MM.1S (cell line): ENCODE results near the gene HOXB5.

ENCODE experiments used
- EZH2phosphoT487 ChIP-seq: fragments of 300-600 bp; sonication (generic); IDR thresholded peaks from 2 replicates; pipeline ENCODE4 v1.6.1; 2018; ENCODE audit warnings: antibody characterized with exemption, low read length
- TF ChIP-seq, protein P1 (sequence below): fragments of 300-600 bp; sonication (generic); IDR thresholded peaks from 2 replicates; pipeline ENCODE4 v1.5.1; 2016; ENCODE audit warnings: antibody characterized with exemption, low read length, mixed read lengths

DNA sequence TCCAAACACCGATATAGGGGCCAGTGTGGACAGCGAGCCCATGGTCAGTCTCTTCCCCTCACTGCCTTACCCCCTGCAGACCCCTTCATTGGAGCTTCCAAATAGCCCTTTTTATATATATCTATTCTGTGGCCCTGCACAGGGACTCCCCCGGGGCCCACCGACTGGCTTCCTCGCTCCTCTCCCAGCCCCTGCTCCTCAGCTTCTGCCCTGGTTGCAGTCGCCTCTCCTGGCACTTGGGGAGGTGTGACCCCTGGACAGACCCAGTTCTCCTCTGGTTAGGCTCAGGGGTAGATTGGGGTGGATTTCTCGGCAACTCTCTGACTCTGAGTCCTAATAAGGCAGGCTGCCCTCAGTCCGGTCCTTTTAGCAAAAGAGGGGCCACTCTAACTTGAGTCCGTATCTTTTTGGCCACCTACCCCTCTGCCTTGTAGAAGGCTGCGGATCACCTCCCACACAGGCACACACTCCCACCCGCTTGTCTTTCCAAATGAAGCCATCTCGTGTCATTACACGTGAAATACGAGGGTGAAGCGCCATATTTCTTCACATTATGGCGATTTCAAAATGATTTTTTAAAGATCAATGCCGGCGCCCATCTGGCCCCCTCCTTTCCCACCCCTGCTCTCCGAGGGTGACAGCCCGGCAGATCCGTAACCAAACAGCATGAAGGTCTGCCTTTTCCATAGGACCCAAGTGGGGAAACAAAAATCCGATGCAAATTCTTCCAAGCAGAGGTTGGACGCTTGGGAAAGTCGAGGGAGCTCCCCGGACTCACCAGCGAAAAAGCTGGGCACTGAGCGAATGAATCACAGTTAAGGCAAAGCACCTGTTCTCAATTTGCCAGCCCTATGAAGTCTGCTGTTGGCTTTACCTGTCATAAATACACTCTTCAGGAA lies 34.3 kb upstream of the HOXB5 start:
- TF ChIP-seq EZH2phosphoT487, result no peak
- TF ChIP-seq, protein P1, sequence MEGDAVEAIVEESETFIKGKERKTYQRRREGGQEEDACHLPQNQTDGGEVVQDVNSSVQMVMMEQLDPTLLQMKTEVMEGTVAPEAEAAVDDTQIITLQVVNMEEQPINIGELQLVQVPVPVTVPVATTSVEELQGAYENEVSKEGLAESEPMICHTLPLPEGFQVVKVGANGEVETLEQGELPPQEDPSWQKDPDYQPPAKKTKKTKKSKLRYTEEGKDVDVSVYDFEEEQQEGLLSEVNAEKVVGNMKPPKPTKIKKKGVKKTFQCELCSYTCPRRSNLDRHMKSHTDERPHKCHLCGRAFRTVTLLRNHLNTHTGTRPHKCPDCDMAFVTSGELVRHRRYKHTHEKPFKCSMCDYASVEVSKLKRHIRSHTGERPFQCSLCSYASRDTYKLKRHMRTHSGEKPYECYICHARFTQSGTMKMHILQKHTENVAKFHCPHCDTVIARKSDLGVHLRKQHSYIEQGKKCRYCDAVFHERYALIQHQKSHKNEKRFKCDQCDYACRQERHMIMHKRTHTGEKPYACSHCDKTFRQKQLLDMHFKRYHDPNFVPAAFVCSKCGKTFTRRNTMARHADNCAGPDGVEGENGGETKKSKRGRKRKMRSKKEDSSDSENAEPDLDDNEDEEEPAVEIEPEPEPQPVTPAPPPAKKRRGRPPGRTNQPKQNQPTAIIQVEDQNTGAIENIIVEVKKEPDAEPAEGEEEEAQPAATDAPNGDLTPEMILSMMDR, result no peak
